PC-3 (cell line): ENCODE data around the gene DYNLT2. TPM values are rescaled to one million over a fixed set of nuclear protein-coding genes. Genes with fewer than 3 reads are reported as not detected.

Experiments used
- ATAC-seq: fragments of 200-7000 bp; cut with Tn5 transposase; 2 replicates; pipeline ENCODE4 v1.9.1; 2020; ENCODE audit warnings: mild to moderate bottlenecking, moderate library complexity
- BruUV-seq: library from RNA; stranded (reverse); fragments of 400-500 nt; replicated peaks from 2 replicates; lab custom pipeline; 2021; lab: Mats Ljungman, UMichigan
- CTCF ChIA-PET: fragments of 300-600 bp; sonication (Branson Sonifier 250); formaldehyde crosslinking; loops from one replicate; lab custom pipeline; 2022; ENCODE audit warnings: antibody characterized with exemption; lab: Charles Lee
- POLR2A ChIA-PET: fragments of 300-600 bp; sonication (Branson Sonifier 250); formaldehyde crosslinking; loops from one replicate; lab custom pipeline; 2022; ENCODE audit warnings: antibody characterized with exemption; ENCODE audit not compliant: unreplicated experiment; lab: Charles Lee
- DNase-seq: peaks from one replicate; pipeline ENCODE4 v3.0.0-alpha.2; 2015
- H2AFZ ChIP-seq: fragments of 300-600 bp; sonication (generic); 2 replicates; pipeline ENCODE4 v1.6.0; 2016; ENCODE audit warnings: antibody characterized with exemption, low read length
- H3F3A ChIP-seq: fragments of 300-600 bp; sonication (generic); one replicate; pipeline ENCODE4 v1.6.0; 2017; ENCODE audit warnings: antibody characterized with exemption, low read length, control low read depth, mild to moderate bottlenecking; ENCODE audit not compliant: unreplicated experiment
- H3K27ac ChIP-seq: fragments of 300-600 bp; sonication (generic); 2 replicates; pipeline ENCODE4 v1.5.1; 2016; ENCODE audit warnings: mild to moderate bottlenecking, low read length
- H3K27me3 ChIP-seq: fragments of 300-600 bp; sonication (generic); 2 replicates; pipeline ENCODE4 v1.6.1; 2016; ENCODE audit warnings: low read length, mixed read lengths
- H3K36me3 ChIP-seq: fragments of 300-600 bp; sonication (generic); 2 replicates; pipeline ENCODE4 v1.6.1; 2016; ENCODE audit warnings: low read depth, mixed run types, low read length, mixed read lengths
- H3K4me1 ChIP-seq: fragments of 300-600 bp; sonication (generic); 2 replicates; pipeline ENCODE4 v1.5.1; 2016; ENCODE audit warnings: low read length; ENCODE audit not compliant: insufficient read depth
- H3K4me2 ChIP-seq: fragments of 300-600 bp; sonication (generic); 2 replicates; pipeline ENCODE4 v1.6.0; 2016; ENCODE audit warnings: low read length
- H3K4me3 ChIP-seq: fragments of 300-600 bp; sonication (generic); 2 replicates; pipeline ENCODE4 v1.5.1; 2016; ENCODE audit warnings: mild to moderate bottlenecking, low read length, mixed read lengths
- H3K79me2 ChIP-seq: fragments of 300-600 bp; sonication (generic); 2 replicates; pipeline ENCODE4 v1.6.1; 2017; ENCODE audit warnings: low read length, mixed read lengths
- H3K9ac ChIP-seq: fragments of 300-600 bp; sonication (generic); 2 replicates; pipeline ENCODE4 v1.6.0; 2016; ENCODE audit warnings: mild to moderate bottlenecking, low read length
- H3K9me2 ChIP-seq: fragments of 300-600 bp; sonication (generic); replicated peaks from 2 replicates; pipeline ENCODE4 v1.6.1; 2016; ENCODE audit warnings: mixed run types, low read length, mixed read lengths
- H3K9me3 ChIP-seq: fragments of 300-600 bp; sonication (generic); 2 replicates; pipeline ENCODE4 v1.6.1; 2016; ENCODE audit warnings: low read length, mixed read lengths
- H4K20me1 ChIP-seq: fragments of 300-600 bp; sonication (generic); 2 replicates; pipeline ENCODE4 v1.6.1; 2016; ENCODE audit warnings: low read length, mixed read lengths
- EZH2 ChIP-seq: fragments of 300-600 bp; sonication (generic); IDR thresholded peaks from one replicate; pipeline ENCODE4 v1.6.1; 2017; ENCODE audit warnings: antibody characterized with exemption, mild to moderate bottlenecking, low read length; ENCODE audit not compliant: unreplicated experiment
- EZH2phosphoT487 ChIP-seq: fragments of 300-600 bp; sonication (generic); IDR thresholded peaks from 2 replicates; pipeline ENCODE4 v1.6.1; 2018; ENCODE audit warnings: mild to moderate bottlenecking, antibody characterized with exemption, low read length, borderline replicate concordance
- intact Hi-C: fragments of 100-400 bp; cut with micrococcal nuclease; formaldehyde crosslinking; loops from 2 replicates; pipeline ENCODE4 v1.9.0; 2023
- total RNA-seq: library from RNA; depleted of rRNA; stranded (reverse); fragments of >200 nt; gene quantifications from 2 replicates; pipeline ENCODE4 v1.2.3, GENCODE V29; 2014
- TF ChIP-seq, protein P1 (sequence below): fragments of 300-600 bp; sonication (generic); conservative IDR thresholded peaks from 2 replicates; pipeline ENCODE4 v1.5.1; 2017; ENCODE audit warnings: antibody characterized with exemption, low read depth, mild to moderate bottlenecking, low read length

Gene DYNLT2
- total RNA-seq, 1 experiment from 2014 or later = 0.51 TPM

DNA sequence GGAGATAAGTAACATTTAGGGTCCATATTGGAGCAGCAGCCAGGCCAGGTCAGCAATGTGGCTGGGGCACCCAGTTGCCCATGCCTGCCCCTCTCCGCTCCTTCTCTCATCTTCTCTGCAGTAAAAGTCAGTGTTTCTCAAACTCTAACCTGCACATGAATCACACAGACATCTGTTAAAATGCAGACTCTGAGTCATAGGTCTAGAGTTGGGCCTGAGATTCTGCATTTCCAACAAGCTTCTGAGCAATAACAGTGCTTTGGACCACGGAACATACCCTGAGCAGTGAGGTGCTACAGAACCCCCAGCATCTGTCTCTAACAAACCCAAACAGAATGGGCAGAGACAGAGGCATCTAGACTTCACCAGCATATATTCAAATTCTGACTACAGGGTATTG is 37.2 kb downstream of the DYNLT2 start:
- 0 out of 2 replicates have a peak, but pooled peaks cover 4% of the 10 kb centered on the region for H3K79me2 ChIP-seq
- TF ChIP-seq, protein P1, sequence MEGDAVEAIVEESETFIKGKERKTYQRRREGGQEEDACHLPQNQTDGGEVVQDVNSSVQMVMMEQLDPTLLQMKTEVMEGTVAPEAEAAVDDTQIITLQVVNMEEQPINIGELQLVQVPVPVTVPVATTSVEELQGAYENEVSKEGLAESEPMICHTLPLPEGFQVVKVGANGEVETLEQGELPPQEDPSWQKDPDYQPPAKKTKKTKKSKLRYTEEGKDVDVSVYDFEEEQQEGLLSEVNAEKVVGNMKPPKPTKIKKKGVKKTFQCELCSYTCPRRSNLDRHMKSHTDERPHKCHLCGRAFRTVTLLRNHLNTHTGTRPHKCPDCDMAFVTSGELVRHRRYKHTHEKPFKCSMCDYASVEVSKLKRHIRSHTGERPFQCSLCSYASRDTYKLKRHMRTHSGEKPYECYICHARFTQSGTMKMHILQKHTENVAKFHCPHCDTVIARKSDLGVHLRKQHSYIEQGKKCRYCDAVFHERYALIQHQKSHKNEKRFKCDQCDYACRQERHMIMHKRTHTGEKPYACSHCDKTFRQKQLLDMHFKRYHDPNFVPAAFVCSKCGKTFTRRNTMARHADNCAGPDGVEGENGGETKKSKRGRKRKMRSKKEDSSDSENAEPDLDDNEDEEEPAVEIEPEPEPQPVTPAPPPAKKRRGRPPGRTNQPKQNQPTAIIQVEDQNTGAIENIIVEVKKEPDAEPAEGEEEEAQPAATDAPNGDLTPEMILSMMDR = no peak
- TF ChIP-seq EZH2phosphoT487 (no peak), EZH2 (no peak)
- H3K4me2 ChIP-seq = no peak overlapping the region
- H2AFZ ChIP-seq = no peak overlapping the region
- ChIA-PET POLR2A (no interaction called here), CTCF (interaction anchor here (0.5 kb wide), 1 partner anchor 95 kb away, joined by 4 read pairs; no protein-coding TSS in a partner anchor)
- H3K9ac ChIP-seq = no peak overlapping the region
- no TSS peak for BruUV-seq
- H3K4me3 ChIP-seq = no peak overlapping the region
- no peak for DNase-seq
- no peaks in the 10 kb centered on the region for H3K27me3 ChIP-seq
- H3K9me2 ChIP-seq = no peaks in the 10 kb centered on the region
- intact Hi-C loops = no loop called here
- no peaks in the 10 kb centered on the region for H4K20me1 ChIP-seq
- H3K27ac ChIP-seq = no peak overlapping the region
- no peaks in the 10 kb centered on the region for H3K9me3 ChIP-seq
- ATAC-seq = no peak
- no peaks in the 10 kb centered on the region for H3F3A ChIP-seq
- no peaks in the 10 kb centered on the region for H3K36me3 ChIP-seq
- H3K4me1 ChIP-seq = no peaks in the 10 kb centered on the region

DNA sequence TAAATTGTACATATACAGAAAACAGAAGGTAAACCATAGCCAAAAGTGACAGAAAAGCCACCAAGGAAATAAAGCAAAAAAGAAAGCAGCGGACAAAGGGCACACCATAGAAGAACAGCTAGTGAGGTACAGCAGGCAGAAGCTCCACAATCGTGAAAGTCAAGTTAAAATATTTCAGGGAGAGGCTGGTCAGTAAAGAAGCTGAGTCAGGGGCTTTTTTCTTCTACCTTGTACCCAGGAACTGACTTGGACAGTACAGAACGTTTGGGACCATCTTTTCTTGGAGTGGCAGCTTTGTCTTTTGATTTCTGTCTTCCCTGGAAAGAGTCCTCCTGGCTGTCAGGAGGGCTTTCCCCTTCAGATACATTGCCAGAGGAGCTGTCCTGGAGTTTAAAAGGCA is 41.4 kb downstream of the DYNLT2 start:
- no peak for ATAC-seq
- Histone ChIP-seq H2AFZ (no peak overlapping the region), H4K20me1 (no peaks in the 10 kb centered on the region), H3K4me3 (no peak overlapping the region), H3K79me2 (peaks cover 9% of the 10 kb centered on the region), H3K9me2 (no peaks in the 10 kb centered on the region), H3K27ac (no peak overlapping the region), H3K9me3 (no peaks in the 10 kb centered on the region), H3F3A (no peaks in the 10 kb centered on the region), H3K9ac (no peak overlapping the region), H3K4me2 (no peak overlapping the region), H3K4me1 (peaks cover 3% of the 10 kb centered on the region), H3K27me3 (no peaks in the 10 kb centered on the region), H3K36me3 (no peaks in the 10 kb centered on the region)
- TF ChIP-seq, protein P1 = no peak
- TF ChIP-seq EZH2 (no peak), EZH2phosphoT487 (no peak)
- CTCF ChIA-PET = no interaction called here
- no TSS peak for BruUV-seq
- POLR2A ChIA-PET = interaction anchor here (0.7 kb wide), 1 partner anchor 808 kb away, joined by 3 read pairs; no protein-coding TSS in a partner anchor
- DNase-seq = no peak
- intact Hi-C loops = no loop called here

DNA sequence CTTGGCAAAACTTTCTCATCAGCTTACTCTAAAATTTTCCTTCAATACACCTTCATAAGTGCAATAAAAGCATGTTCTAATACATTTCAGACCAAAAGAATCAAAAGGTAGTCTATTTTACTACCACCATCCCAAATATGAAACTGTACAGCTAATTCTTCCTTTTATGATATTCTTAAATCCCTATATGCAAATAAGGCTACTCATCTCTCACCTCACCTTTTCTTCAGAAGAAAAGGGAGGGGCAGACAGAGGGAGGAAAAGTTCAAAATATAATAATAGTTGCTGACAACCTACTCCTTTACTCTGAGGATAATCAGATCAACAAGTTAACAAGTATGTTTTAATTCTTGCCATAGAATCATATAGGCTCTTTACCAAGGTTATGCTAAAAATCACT is 42.1 kb downstream of the DYNLT2 start:
- no peaks in the 10 kb centered on the region for H3K9me2 ChIP-seq
- no peaks in the 10 kb centered on the region for H3F3A ChIP-seq
- peaks cover 11% of the 10 kb centered on the region for H3K4me1 ChIP-seq
- BruUV-seq = no TSS peak
- peaks cover 16% of the 10 kb centered on the region for H3K79me2 ChIP-seq
- no peak overlapping the region for H3K27ac ChIP-seq
- H3K27me3 ChIP-seq = no peaks in the 10 kb centered on the region
- ChIA-PET POLR2A (no interaction called here), CTCF (no interaction called here)
- no peak overlapping the region for H3K4me3 ChIP-seq
- TF ChIP-seq EZH2 (no peak), EZH2phosphoT487 (no peak)
- TF ChIP-seq, protein P1 = no peak
- no peaks in the 10 kb centered on the region for H3K9me3 ChIP-seq
- DNase-seq = no peak
- no peak for ATAC-seq
- H2AFZ ChIP-seq = no peak overlapping the region
- no peaks in the 10 kb centered on the region; the same call in 1 of the 2 replicates for H3K36me3 ChIP-seq
- H3K9ac ChIP-seq = no peak overlapping the region
- no peak overlapping the region for H3K4me2 ChIP-seq
- intact Hi-C loops = no loop called here
- peaks cover 7% of the 10 kb centered on the region; the same call in 1 of the 2 replicates for H4K20me1 ChIP-seq
